ENCODE measurements around the gene CDC26.

Gene CDC26

GRCh38 chr9:113299800-113300292 lies 24.5 kb upstream of the CDC26 start:
- TF ChIP-seq EGR1 (IDR thresholded peaks at IDR 0.05) (no peak), NFIC (IDR thresholded peaks at IDR 0.05) (no peak), YY1 (IDR thresholded peaks at IDR 0.05; ENCODE audit: low read depth) (no peak), USF1 (IDR thresholded peaks at IDR 0.05) (no peak), TEAD4 (IDR thresholded peaks at IDR 0.05) (no peak), TAF1 (IDR thresholded peaks at IDR 0.05; ENCODE audit: low read depth) (no peak), MAX (IDR thresholded peaks at IDR 0.05) (no peak), ZBTB7A (IDR thresholded peaks at IDR 0.05; ENCODE audit: low read depth) (no peak), EP300 (IDR thresholded peaks at IDR 0.05; ENCODE audit: borderline replicate concordance) (no peak), CEBPB (IDR thresholded peaks at IDR 0.05) (no peak), REST (IDR thresholded peaks at IDR 0.05; ENCODE audit: low read depth) (no peak), FOXM1 (IDR thresholded peaks at IDR 0.05; ENCODE audit: borderline replicate concordance, low read depth) (no peak), RAD21 (IDR thresholded peaks at IDR 0.05; ENCODE audit: low read depth) (no peak), TCF12 (IDR thresholded peaks at IDR 0.05; ENCODE audit: low read depth) (no peak), CREB1 (IDR thresholded peaks at IDR 0.05; ENCODE audit: low read depth) (no peak)

- no peak for TF ChIP-seq USF1 (IDR thresholded peaks at IDR 0.05)
- no peak for TF ChIP-seq ZBTB7A (IDR thresholded peaks at IDR 0.05; ENCODE audit: low read depth)
- no peak for TF ChIP-seq CREB1 (IDR thresholded peaks at IDR 0.05; ENCODE audit: low read depth)
- TF ChIP-seq FOXM1 (IDR thresholded peaks at IDR 0.05; ENCODE audit: borderline replicate concordance, low read depth), result no peak
These were observed 23.8 kb upstream of the CDC26 start for GRCh38 chr9:113298924-113299770.

DNA sequence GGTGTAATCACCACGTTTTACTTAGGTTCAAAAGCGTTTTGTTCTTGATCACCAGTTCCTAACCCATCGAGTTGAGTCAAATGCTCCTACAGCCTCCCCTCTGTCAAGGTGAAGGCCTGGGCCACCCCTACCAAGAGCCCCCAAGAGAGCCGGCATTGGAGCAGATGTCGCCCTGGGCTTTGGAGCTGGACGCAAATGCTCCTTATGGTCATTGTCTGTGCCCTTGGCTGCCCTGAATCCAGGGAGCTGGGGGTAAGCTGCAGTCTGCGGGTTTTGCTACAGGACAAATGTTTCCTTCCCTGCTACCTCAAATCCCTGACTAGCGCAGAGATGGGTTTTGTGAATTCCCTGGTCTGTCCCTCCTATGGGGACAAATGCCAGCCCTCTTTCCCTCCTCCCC lies 22.9 kb upstream of the CDC26 start:
- no peak for TF ChIP-seq EGR1 (IDR thresholded peaks at IDR 0.05)
- no peak for TF ChIP-seq TCF12 (IDR thresholded peaks at IDR 0.05; ENCODE audit: low read depth)
- no peak for TF ChIP-seq TAF1 (IDR thresholded peaks at IDR 0.05; ENCODE audit: low read depth)
- TF ChIP-seq MAX (IDR thresholded peaks at IDR 0.05), result no peak
- no peak for TF ChIP-seq CEBPB (IDR thresholded peaks at IDR 0.05)
- no peak for TF ChIP-seq REST (IDR thresholded peaks at IDR 0.05; ENCODE audit: low read depth)
- no peak for TF ChIP-seq EP300 (IDR thresholded peaks at IDR 0.05; ENCODE audit: borderline replicate concordance)
- TF ChIP-seq FOXM1 (IDR thresholded peaks at IDR 0.05; ENCODE audit: borderline replicate concordance, low read depth), result no peak
- no peak for TF ChIP-seq USF1 (IDR thresholded peaks at IDR 0.05)

GRCh38 chr9:113296796-113297558 lies 21.6 kb upstream of the CDC26 start:
- TF ChIP-seq TEAD4 (IDR thresholded peaks at IDR 0.05) (no peak), EGR1 (IDR thresholded peaks at IDR 0.05) (no peak), CEBPB (IDR thresholded peaks at IDR 0.05) (no peak), TAF1 (IDR thresholded peaks at IDR 0.05; ENCODE audit: low read depth) (no peak)

DNA sequence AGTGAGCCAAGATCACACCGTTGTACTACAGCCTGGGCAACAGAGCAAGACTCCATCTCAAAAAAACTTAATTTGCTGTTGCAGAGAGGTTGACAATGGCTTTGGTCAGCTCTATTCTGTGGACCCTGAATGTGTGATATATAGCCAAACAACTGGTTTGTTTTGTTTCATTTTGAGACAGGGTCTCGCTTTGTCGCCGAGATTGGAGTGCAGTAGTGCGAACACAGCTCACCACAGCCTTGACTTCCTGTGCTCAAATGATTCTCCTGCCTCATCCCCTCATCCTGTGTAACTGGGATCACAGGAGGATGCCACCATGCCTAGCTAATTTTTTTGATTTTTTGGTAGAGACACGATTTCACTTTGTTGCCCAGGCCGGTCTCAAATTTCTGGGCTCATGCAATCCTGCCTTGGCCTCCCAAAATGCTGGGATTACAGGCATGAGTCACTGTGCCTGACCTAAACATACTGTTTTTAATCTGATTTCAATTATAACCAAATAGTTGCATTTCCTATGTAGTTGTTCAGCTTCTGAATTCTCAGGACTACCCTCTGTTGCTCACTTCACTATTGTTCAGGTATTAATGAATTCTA lies 18.0 kb upstream of the CDC26 start:
- TF ChIP-seq EGR1 (IDR thresholded peaks at IDR 0.05) (no peak), TAF1 (IDR thresholded peaks at IDR 0.05; ENCODE audit: low read depth) (no peak), ZBTB7A (IDR thresholded peaks at IDR 0.05; ENCODE audit: low read depth) (no peak), EP300 (IDR thresholded peaks at IDR 0.05; ENCODE audit: borderline replicate concordance) (no peak), NFIC (IDR thresholded peaks at IDR 0.05) (no peak), CREB1 (IDR thresholded peaks at IDR 0.05; ENCODE audit: low read depth) (no peak), TEAD4 (IDR thresholded peaks at IDR 0.05) (no peak), FOXM1 (IDR thresholded peaks at IDR 0.05; ENCODE audit: borderline replicate concordance, low read depth) (no peak), REST (IDR thresholded peaks at IDR 0.05; ENCODE audit: low read depth) (no peak), RAD21 (IDR thresholded peaks at IDR 0.05; ENCODE audit: low read depth) (no peak), CEBPB (IDR thresholded peaks at IDR 0.05) (no peak), TCF12 (IDR thresholded peaks at IDR 0.05; ENCODE audit: low read depth) (no peak), USF1 (IDR thresholded peaks at IDR 0.05) (no peak), MAX (IDR thresholded peaks at IDR 0.05) (no peak)

Measured in Ishikawa (cell line).